ENCODE results near the gene SLC6A6. TPM values are rescaled to one million over a fixed set of nuclear protein-coding genes. Genes with fewer than 3 reads are reported as not detected.

Gene SLC6A6
- total and polyA plus RNA-seq, 11 donors: 9.1 to 121 (median 34.9) TPM

DNA sequence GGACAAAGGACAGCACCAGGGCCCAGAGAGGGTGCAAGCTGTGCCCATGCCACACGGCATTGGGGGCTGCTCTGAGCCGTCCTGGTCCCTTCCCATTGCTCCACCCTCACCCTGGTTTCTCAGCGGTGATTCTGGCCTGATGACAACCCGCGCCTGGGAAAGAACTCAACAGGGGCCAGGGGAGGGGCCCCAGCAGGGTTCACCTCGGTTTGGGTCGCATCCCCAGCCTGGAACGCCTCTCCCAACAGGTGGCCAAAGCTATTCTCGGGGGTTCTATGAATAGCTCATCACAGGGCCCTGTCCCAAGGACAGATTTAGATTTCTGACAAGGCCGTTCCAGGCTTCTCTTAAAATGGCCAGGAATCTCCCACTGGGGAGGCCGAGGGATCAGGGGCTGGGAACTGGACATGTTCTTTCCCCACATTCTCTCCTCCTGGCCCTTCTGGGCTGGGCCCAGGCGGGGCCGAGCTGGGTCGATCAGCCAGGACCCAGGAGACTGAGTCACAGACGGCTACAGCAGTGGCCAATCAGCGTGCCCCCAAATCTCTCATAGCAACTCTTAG lies 119.8 kb downstream of the SLC6A6 start:
- no peak overlapping the region for H3K4me3 ChIP-seq
- peaks cover 0 to 84% (median 47%) of the 10 kb centered on the region in 12 donors for H3K4me1 ChIP-seq
- WGBS, 4 donors: 30 to 40% (median 35%) methylated on average over 13 to 16 of the region's 16 CpGs
- H3K9me3 ChIP-seq: no peaks in the 10 kb centered on the region
- DNase-seq: peak; percentile 79 to 91 (median 84)
- H3K27ac ChIP-seq: peak overlapping the region; percentile 55 to 96 (median 90)
- peaks cover 0 to 23% (median 7%) of the 10 kb centered on the region in 9 donors for H3K36me3 ChIP-seq
- intact Hi-C loops (cut with DNase I): loop anchor here in 2 of 10 donors (2.0 kb wide), 1 partner anchor 17 kb away; no protein-coding TSS in a partner anchor
- no peaks in the 10 kb centered on the region for H3K27me3 ChIP-seq
- peak; percentile 83 to 85 (median 84) for ATAC-seq
- TF ChIP-seq POLR2A (IDR thresholded peaks at IDR 0.05): no peak
- TF ChIP-seq, protein P1, sequence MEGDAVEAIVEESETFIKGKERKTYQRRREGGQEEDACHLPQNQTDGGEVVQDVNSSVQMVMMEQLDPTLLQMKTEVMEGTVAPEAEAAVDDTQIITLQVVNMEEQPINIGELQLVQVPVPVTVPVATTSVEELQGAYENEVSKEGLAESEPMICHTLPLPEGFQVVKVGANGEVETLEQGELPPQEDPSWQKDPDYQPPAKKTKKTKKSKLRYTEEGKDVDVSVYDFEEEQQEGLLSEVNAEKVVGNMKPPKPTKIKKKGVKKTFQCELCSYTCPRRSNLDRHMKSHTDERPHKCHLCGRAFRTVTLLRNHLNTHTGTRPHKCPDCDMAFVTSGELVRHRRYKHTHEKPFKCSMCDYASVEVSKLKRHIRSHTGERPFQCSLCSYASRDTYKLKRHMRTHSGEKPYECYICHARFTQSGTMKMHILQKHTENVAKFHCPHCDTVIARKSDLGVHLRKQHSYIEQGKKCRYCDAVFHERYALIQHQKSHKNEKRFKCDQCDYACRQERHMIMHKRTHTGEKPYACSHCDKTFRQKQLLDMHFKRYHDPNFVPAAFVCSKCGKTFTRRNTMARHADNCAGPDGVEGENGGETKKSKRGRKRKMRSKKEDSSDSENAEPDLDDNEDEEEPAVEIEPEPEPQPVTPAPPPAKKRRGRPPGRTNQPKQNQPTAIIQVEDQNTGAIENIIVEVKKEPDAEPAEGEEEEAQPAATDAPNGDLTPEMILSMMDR (IDR thresholded peaks at IDR 0.05): no peak

DNA sequence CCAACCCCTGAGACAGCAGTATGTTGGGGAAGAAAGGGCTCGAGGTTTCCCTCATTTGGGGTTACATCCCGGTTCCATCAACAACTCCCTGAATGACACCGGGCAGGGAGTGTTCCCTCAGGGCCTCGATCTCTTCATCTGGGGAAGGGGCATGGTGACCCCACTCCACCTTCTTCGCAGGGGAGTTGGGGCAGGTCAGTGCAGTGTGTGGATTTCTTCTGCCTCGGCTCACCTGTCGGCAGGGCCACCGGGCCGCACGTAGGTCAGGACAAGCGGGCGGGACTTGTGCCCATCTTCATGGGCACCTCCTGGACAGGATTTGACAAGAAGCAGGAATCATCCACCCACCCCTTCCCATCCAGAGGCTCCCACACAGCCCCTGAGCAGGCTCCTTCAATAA lies 120.4 kb downstream of the SLC6A6 start:
- intact Hi-C loops (cut with DNase I): loop anchor here in 2 of 10 donors (2.0 kb wide), 1 partner anchor 16 kb away; no protein-coding TSS in a partner anchor
- Histone ChIP-seq H3K36me3 (peaks cover 0 to 19% (median 7%) of the 10 kb centered on the region in 9 donors), H3K27ac (peak overlapping the region; percentile 54 to 96 (median 90)), H3K9me3 (no peaks in the 10 kb centered on the region), H3K27me3 (no peaks in the 10 kb centered on the region), H3K4me1 (peaks cover 0 to 82% (median 47%) of the 10 kb centered on the region in 12 donors), H3K4me3 (no peak overlapping the region)
- no peak for ATAC-seq
- WGBS, 4 donors: 68 to 90% (median 77%) methylated on average over 6 to 12 of the region's 12 CpGs
- no peak for TF ChIP-seq POLR2A (IDR thresholded peaks at IDR 0.05)
- TF ChIP-seq, protein P1 (IDR thresholded peaks at IDR 0.05): no peak
- DNase-seq: peak in 1 of 5 donors; percentile 37

DNA sequence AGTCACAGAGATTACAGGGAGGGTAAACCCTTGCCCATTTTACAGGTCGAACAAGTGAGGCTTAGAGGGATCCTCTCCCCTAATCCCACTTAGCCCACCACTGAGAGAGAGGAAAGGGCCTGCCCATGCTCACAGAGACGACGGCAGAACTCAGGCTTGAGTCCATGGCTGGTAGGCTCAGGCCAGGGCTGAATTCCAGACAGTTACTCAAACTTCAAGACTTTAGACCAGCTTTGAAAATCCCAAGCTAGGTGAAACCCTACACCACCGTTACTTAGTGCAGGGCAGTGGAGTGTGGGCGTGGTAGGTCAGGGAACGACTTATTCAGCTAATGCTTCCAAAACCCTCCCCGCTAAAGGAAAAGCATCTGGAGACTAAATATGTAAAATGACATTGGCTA lies 121.4 kb downstream of the SLC6A6 start:
- TF ChIP-seq POLR2A (IDR thresholded peaks at IDR 0.05): no peak
- TF ChIP-seq, protein P1 (IDR thresholded peaks at IDR 0.05): no peak
- H3K27ac ChIP-seq: peak overlapping the region; percentile 67 to 96 (median 90)
- ATAC-seq (no peak), DNase-seq (peak in 1 of 5 donors; percentile 14)
- H3K36me3 ChIP-seq: peaks cover 0 to 16% (median 3%) of the 10 kb centered on the region in 9 donors
- no peaks in the 10 kb centered on the region for H3K9me3 ChIP-seq
- intact Hi-C loops (cut with DNase I): loop anchor here in 3 of 10 donors (2.0 kb wide), 1 partner anchor 15 kb away; no protein-coding TSS in a partner anchor
- H3K4me3 ChIP-seq: no peak overlapping the region
- no peaks in the 10 kb centered on the region for H3K27me3 ChIP-seq
- peaks cover 0 to 74% (median 47%) of the 10 kb centered on the region in 12 donors for H3K4me1 ChIP-seq
- WGBS, 4 donors: 46 to 63% (median 54%) methylated on average over 6 to 7 of the region's 7 CpGs

DNA sequence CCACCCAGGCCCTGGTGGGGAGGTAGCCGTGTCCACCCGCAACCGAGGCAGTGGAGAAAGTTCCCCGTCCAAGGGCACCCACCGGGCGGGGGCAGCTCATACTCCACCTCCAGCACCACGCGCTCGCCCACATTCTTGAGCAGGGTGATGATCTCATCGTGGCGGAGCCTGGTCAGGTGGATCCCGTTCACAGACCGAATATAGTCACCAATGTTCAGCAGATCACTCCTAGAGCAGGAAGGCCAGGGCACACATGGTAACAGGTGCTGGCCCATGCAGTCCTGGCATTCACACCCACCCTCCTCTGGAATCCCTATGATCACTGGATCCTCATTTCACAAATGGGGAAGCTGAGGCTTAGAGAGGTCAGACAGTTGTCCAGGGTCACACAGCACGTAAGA lies 121.9 kb downstream of the SLC6A6 start:
- H3K4me1 ChIP-seq: peaks cover 0 to 71% (median 47%) of the 10 kb centered on the region in 12 donors
- H3K9me3 ChIP-seq: peaks cover 0 to under 1% (median 0%) of the 10 kb centered on the region in 12 donors
- TF ChIP-seq, protein P1 (IDR thresholded peaks at IDR 0.05): no peak
- TF ChIP-seq POLR2A (IDR thresholded peaks at IDR 0.05): peak; percentile 37 to 46
- ATAC-seq: peak; percentile 58 to 82 (median 64)
- H3K4me3 ChIP-seq: no peak overlapping the region
- peak overlapping the region; percentile 67 to 96 (median 90) for H3K27ac ChIP-seq
- H3K27me3 ChIP-seq: no peaks in the 10 kb centered on the region
- WGBS, 4 donors: 50 to 95% (median 58%) methylated on average over 10 to 14 of the region's 14 CpGs
- intact Hi-C loops (cut with DNase I): loop anchor here in 1 of 10 donors (2.0 kb wide), 1 partner anchor 14 kb away; no protein-coding TSS in a partner anchor
- peak; percentile 61 to 87 (median 79) for DNase-seq
- peaks cover 0 to 13% (median 3%) of the 10 kb centered on the region in 9 donors for H3K36me3 ChIP-seq
